Umbilical cord (tissue), 2 donors: ENCODE data around the gene TTC13. TPM values are rescaled to one million over a fixed set of nuclear protein-coding genes. Genes with fewer than 3 reads are reported as not detected.

ENCODE experiments used
- DNase-seq: peaks from one replicate; pipeline ENCODE4 v3.0.0-alpha.2; 2015; ENCODE audit warnings: low spot score
- total RNA-seq: library from RNA; depleted of rRNA; stranded (reverse); fragments of >200 nt; gene quantifications from one replicate; pipeline ENCODE4 v1.2.3, GENCODE V29; 2014; ENCODE audit warnings: low replicate concordance; ENCODE audit not compliant: insufficient read depth

Gene TTC13
- total RNA-seq, 1 donor from 2014 or later = 4.8 TPM

DNA sequence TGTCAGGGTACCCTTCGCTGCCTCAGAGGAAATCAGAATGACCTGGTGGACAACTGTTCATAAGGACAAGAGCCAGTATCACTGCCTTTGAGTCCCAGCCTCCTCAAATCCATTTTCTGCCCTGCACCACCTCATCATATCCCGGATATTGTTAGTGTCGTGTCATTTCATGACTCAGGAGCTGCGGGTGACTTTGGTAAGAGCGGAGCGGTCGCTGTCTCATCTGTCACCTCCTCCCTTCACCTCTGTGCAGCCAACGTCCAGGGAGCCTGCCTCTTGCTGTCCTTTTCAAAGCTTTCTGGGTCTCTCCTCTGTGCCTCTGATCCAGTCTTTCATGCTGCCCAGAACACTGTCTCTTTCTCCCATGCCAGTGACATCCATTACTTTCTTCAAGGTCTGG, 103.3 kb downstream of the TTC13 start:
- no peak for DNase-seq

DNA sequence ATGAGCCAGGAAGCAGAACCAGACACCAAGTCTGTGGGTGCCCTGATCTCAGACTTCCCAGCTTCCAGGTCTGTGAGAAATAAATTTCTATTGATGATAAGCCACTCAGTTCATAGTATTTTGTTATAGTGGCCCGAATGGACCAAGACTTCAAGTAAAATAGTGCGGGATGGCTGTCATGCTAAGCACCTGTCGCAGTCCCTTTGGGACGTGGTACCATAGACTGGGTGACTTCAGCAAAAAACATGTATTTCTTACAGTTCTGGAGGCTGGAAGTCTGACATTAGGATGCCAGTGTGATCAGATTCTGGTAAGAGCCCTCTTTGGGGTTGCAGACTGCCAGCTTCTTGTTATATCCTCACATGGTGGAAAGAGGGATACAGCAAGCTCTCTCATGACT, 107.7 kb downstream of the TTC13 start:
- DNase-seq = no peak

DNA sequence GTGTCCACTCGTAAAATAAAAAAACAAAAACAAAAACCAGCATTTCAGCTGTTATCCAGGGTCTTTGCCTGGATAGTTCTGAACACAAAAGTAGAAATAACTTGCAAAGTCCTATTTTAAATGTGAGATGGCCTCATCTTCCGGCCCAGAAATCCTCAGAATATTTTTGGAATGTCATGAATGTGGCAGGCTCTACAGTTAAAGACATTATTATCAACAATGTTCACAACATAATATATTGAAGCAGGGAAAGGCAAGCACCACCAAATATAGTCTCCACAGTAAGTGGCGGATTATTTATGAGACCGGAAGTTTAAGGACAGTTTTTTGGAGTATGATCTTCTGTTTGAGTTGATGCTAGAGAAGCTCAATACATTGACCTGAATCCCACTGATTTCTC, 109.2 kb downstream of the TTC13 start:
- peak; percentile 82 for DNase-seq

DNA sequence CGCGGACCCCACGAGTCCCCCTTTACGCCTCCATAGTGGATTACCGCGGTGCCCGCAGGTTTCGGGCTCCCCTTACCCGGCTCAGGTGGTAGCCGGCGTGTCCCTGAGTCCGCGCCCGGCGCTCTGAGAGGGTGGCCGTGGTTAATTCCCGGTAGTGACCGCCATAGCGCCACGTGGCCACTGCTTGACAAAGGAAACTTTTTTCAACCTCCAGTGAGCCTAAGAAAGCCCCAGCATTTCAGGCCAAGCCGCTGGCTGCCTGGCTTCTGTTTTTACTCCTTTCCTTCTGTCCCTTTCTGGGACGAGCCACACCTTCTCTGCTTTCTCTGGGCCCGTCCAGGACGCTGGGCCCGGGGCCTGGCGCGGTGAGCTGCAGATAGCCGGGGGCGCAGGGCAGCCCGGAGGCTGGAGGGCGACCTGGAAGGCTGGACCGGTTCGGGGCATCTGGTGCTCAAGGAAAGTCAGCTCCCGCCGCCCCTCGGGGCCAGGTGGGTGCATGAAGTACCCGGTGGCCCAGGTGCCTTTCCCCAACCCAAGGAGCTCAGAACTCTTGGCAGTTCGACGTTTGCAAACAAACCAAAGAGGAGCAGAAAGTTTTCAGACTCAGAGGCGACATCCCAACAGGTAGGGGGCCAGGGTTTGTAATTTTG, 109.8 kb downstream of the TTC13 start:
- DNase-seq = peak; percentile 61

DNA sequence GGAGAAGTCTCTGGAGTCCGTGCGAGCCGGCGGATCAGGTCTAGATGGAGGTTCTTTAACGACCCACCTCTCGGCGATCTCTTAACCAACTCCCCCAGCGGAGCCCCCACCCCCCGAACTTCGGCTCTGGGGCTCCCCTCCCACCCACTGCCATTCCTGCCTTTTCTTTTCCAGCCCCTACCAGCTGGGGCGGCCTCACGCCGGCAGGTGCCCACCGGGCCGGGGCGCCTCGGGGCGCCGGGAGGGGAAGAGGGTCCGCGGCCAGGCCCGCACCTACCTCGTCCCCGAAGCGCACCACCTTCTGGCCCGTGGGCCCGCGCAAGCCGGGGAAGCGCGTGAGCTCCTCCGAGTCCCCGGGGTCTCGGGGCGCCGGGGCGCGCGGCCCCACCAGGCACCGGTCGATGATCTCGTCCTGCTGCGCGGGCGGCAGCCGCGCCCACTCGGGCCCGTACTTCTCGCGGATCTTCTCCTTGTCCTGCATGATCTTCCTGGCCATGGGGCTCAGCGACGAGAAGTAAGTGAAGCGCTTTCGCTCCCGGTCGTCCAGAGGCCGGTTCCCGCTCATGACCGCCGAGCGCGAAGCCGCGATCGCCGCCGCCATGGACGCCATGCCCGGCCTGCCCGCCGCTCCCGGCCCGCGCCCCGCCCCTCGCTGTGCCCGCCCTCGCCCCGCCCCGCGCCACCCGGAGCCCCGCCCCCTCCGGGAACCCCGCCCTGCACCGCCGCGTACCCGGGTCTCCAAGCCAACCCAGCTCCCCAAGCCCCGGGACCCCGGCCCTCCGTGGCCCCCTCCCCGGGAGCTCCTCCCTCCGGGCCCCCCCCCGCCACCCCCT, 110.5 kb downstream of the TTC13 start, which contains the start of gene C1orf198:
C1orf198 (minus strand) TSS at position 619 of the 833 bp plus-strand sequence; CDS start at position 610, 9 bp downstream.
- DNase-seq = peak; percentile 66

DNA sequence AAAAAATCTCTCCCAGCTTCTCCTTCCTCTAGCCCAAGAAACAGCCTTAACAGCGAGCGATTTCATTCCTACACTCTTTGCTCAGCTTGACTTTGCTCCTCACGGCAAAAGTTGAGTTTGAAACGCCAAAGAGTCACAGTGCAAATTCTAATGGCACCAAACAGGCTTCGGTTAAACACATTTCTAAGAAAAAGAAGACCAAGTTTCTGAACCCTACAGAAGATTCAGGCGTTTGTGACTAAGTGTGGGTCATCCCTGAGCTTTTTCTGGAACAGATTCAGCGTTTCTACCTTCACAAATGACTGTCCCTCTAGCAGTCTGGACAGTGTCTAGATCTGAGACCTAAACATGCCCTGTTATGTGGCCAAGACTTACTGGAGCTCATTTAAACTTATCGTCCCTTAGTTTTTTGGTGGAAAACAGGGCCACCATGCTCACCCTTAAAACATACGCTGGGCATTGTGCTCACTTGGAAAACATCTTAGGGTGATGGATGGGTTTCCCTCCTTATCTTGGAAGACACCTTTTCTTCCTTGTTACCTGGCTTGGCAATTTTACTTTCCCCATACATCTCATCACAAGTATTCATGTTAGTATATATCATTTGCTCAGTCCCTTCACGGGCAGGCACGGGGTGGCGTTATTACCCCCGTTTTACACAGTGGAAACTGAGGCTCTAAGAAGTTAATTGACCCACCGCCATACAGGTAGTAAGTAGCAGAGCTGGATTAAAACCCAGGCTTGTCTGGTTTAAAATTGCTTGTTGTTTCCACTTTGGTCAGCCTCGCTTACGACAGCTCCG, 111.4 kb downstream of the TTC13 start:
- DNase-seq = peak; percentile 10

DNA sequence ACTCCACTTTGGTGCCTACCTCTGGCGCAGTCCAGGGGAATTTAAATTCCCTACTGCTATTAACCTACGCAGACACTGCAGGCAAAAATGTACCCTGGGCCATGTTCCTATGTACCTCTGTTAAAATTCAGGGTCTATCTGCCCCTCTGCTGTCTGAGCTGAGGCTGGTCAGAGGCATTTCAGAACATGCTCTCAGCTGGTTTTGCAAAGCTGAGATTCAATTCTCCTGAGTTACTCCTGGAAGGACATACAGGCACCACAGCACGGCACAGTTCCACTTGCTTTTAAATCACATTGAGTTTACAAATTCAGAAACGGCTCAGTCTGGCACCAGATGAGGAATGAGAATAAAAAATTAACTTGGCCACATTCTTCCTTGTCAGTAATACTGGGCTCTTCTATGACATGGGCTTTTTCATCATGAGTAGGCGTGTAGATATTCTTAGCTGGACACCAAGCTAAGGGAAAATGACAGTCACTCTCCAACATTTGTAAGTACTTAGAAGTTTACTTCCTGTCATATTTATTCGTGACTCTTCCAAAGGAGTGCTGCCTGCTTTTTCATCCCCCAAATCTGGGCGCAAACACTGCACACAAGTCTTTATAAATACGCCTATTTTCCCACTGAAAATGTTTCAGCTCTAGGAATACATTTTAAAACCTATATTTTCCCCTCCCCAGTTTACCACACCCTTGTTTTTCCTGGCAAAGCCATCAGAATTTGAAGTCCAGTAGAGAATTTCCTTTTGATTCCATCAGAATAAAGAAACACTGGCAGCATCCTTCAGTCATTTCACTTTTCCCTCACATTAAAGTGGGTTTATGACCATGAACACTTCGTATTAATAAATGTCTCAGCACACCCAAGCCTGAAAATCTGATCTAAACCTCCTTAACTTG, 112.2 kb downstream of the TTC13 start:
- peak; percentile 48 for DNase-seq

DNA sequence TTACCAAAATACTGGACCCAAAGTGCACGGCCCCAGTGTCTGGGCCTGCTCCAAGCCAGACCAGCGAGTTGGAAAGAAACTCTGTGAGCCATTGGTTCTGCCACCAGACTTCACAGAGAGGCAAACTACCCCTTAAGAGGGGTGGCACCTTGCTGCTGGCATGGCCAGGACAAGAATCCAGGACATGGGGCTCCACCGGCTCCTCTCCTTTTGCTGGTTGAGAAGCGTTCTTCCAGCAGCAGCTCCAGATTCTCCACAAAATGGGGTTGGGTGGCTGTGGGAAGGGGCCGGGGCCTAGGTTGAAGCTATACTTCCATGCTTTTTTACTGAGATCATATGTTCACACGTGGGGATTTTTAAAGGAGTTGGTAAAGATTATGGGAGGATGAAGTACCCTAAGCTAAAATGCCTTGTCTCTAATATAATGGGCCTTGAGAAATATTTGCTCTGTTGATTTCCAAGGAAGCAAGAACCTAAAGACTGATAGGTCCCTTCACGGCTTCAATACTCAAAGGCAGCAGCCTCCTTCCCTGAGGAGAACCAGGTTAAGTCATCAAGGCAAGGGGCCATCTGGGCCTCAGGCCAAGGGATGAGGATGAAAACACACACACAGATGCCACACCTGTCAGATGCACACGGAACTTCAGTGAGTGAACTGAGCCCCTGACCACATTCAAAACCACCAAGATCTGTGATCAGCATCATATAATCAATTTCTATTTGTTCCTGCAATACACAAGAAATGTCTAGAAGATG, 113.4 kb downstream of the TTC13 start:
- DNase-seq = no peak

DNA sequence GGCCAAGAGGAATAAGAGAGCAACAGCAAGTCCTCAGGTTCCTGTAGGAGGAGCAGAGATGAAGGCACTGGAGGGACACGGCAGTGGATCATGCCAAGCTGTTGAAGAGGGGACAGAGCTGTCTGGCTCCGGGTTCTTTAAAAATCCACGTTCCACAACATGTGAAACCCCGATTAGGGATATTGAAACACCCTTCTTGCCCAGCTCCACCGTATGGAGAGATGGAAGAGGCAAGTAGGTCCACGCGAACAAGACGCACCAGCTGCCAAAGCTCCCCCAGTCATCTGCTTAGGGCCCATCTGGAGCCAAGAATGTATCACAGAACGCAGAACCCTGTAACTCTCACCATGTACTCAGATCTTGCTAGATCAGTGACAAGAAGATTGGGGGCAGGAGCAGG, 114.2 kb downstream of the TTC13 start:
- DNase-seq = peak; percentile 22

DNA sequence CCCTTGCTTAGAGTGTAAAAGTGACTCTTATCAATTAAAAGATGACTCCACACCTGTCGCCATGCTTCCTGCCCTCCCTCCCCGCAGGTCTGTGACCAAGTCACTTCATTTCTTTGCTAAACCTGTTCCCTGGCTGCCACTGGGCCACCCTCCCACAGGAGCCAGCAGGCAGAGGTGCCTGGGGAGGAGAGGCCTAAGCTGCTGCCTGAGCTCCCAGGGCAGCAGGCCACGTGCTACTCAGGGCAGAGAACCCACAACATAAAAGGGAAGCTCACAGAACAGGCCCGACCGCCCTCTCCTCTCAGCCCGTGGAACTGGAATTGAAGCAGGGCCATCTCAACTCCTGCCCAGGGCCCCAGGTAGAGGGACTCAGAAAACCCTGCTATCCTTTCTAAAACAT, 115.2 kb downstream of the TTC13 start:
- DNase-seq = peak; percentile 59

DNA sequence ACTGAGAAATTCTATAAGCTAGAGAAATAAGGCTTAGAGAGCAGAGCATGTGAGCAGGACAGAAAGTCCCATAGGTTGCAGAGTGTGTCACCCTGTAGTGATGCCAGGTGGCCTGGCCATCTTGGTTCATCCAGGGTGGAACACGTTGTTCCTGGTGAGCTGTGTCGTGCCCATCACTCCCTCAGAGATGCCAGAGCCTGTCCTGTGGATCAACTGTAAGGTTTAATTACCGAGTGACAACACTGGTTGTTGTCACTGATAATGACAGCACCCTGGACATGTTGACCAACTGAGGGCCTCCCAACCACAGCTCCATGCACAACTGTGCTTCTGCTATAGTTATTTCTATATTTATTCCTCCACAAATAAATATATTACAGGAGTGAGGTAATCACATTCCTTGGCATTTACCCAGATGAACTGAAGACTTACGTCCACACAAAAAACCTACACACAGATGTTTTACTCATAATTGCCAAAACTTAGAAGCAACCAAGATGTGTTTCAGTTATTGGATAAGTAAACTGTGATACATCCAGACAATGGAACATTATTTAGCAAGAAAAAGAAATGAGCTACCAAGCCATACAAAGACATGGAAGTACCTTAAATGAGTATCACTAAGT, 116.6 kb downstream of the TTC13 start:
- no peak for DNase-seq

DNA sequence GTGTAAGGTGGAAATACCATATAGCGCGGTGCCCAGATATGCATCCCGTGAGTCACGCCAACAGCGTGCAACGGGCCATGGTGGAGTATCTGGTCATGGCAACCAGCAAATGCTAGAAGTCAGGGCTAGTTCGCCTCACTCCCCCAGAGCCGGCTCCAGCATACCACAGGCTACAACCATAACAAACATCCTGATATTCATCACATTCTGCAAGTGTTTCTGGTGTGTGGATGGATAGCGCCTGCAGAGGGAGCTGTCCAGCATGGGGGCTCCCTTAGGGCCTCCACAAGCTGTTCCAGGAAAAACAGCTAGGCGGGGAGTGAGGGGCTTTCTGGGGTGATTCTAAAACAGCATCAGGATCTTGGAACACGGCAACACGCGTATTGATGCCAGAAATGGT, 117.2 kb downstream of the TTC13 start:
- no peak for DNase-seq

DNA sequence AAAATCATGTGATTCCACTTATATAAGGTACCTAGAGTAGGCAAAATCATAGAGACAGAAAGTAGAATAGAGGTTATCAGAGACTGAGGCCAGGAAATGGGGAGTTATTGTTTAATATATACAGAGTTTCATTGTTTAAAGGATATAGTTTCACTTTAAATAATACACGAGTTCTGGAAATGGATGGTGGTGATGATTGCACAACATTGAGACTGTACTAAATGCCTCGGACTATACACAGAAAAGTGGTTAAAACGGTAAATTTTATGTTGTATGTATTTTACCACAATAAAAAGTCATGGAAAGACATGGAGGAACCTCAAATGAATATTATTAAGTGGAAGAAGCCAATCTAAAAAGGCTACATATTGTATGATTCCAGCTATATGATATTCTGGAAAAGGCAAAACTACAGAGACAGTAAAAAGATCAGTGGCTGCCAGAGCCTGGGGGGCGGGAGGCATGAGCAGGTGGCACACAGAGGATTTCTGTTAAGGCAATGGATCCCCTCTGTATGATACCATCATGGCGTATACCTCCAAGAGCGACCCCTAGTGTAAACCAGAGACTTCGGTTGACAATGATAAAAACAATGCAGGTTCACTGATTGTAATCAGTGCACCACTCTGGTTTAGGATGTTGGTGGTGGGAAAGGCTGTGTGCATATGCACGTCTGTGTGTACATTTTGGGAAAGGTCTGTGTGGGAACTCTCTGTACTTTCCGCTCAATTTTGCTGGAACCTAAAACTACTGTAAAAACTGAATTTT, 117.9 kb downstream of the TTC13 start:
- DNase-seq = no peak

DNA sequence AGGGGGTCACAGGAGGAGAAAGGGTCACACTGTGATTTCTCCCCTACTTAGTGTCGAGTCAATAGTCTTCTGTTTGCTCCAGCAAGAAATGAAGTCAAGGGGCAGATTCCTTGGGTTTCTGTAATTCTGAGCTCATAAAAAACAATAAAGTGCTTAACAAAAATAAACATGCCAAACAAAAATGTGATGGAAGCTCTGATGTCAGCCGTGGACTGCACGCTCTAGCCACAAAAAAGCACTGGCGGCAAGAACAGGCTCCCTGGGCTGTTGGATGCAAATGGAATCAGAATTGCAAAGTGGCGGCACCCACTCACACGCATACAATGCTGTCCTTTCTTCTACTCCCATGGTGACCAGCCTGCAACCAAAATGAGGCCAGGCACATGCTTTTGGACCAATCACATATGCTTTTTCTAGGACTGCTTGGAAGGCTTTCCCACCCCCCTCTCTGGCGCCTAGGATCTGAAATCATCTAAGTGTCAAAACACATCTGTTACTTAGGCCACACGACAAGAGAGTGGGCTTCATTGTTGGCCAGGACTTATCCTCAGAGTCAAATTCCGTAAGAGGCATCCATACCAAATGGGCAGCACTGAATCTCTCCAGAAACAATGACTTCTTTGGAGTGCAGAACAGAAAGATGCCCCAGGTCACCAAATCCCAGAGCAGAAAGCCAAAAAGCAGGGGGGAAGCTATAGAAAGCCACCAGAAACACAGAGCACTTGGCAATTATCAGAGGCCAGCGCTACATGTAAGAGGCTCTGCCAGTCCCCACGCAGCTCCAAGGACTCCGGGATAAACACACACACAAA, 119.5 kb downstream of the TTC13 start:
- peak; percentile 46 for DNase-seq

DNA sequence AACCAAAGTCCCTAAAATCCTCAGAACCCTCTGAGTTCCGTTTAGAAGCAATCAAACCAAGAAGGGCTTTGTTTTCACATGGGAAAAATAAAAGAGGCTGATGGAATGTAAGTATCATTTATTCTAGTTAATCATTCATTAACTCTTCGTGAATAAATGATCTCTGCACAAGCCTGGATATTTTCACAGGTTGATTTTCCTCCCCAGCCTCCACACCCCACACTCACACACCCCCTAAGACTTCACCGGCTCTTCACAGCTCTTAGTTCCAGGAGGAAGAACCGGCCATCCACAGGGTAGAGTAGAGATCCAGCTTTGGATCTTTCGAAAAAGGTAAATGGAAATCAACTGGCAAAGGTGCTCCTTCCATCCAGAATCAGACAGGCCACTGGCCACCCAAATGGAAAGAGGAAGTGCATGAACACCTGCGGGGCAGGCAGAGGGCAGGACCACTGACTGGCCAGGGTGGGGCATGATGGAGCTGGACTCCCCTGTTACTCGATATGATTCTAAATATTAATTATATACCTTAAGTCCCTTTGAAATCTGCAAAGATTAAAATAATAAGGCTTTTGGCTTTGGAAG, 120.3 kb downstream of the TTC13 start:
- DNase-seq = no peak

DNA sequence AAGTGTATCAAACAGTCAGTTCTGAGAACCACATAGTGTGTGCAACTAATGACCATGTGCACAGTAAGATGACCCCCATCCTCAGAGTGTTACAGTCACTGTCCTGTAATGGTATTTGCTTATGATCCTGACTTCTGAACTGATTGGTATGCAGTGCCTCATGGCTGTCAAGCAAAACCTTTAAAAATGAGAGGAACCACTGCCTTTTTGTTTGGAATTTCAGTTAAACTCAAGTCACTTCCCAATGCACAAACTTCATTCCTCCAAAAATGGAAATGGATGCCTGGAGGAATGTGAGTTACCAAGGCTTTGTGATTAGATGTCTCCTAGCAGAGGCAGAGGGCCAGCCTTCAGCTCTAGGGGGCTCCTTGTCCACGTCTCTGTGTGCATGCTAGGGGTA, 120.8 kb downstream of the TTC13 start:
- DNase-seq = peak; percentile 58

DNA sequence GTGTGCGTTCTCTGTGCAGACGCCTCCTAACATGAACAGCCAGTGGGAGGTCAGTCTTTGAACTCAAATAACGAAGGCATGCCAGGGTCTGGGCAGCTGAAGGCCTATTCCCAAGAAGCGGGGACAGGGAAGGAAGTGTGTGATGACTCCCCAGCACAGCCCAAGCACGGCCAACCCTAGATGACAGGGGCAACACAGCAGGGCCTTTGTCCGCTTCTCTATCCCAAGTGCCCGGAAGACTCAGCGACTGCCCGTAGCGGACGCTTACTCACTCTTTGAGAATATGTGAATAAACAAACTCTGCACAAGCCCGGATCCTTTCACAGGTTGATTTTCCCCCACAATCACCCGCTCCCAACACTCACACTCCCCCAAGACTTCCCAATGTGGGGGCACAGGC, 121.6 kb downstream of the TTC13 start:
- DNase-seq = peak; percentile 11
